Upper lobe of left lung (tissue), 6 donors: ENCODE data around the gene AR. TPM values are rescaled to one million over a fixed set of nuclear protein-coding genes. Genes with fewer than 3 reads are reported as not detected.

ENCODE experiments used
- ATAC-seq, 2 donors: fragments of 200-7000 bp; cut with Tn5 transposase; one replicate each; pipeline ENCODE4 v1.9.1; 2022; ENCODE audit warnings: mild to moderate bottlenecking in 2 of 2, moderate library complexity in 2 of 2; ENCODE audit not compliant: low FRiP score in 2 of 2
- DNase-seq, 2 donors: peaks; one replicate each; pipeline ENCODE4 v3.0.0-alpha.2; 2019 to 2020
- H3K27ac ChIP-seq, 4 donors: fragments of 200-600 bp; sonication (generic); one replicate each; pipeline ENCODE4 v1.5.1; 2016 to 2019
- H3K27me3 ChIP-seq, 4 donors: fragments of 200-600 bp; sonication (generic); one replicate each; pipeline ENCODE4 v1.5.1; 2017 to 2019
- H3K36me3 ChIP-seq, 4 donors: fragments of 200-600 bp; sonication (generic); one replicate each; pipeline ENCODE4 v1.5.1; 2016 to 2019
- H3K4me1 ChIP-seq, 4 donors: fragments of 200-600 bp; sonication (generic); one replicate each; pipeline ENCODE4 v1.5.1; 2018 to 2019
- H3K4me3 ChIP-seq, 4 donors: fragments of 200-600 bp; sonication (generic); one replicate each; pipeline ENCODE4 v1.5.1; 2017 to 2019; ENCODE audit warnings: mild to moderate bottlenecking in 2 of 4, moderate library complexity in 1 of 4
- H3K9me3 ChIP-seq, 4 donors: fragments of 200-600 bp; sonication (generic); one replicate each; pipeline ENCODE4 v1.5.1; 2018 to 2019
- CTCF ChIP-seq, 6 experiments: fragments of 450-650 bp in 4 of 6; fragments of 200-600 bp in 2 of 6; sonication (generic) in 2 of 6; IDR thresholded peaks; one replicate each; pipeline ENCODE4 v1.5.1; 2016 to 2019; ENCODE audit warnings: antibody characterized with exemption in 6 of 6
- EP300 ChIP-seq, 4 donors: sonication (generic); formaldehyde crosslinking; IDR thresholded peaks; one replicate each; pipeline ENCODE4 v1.5.1; 2017; ENCODE audit warnings: antibody characterized with exemption in 4 of 4, control low read depth in 2 of 4
- POLR2A ChIP-seq, 4 donors: fragments of 450-650 bp; IDR thresholded peaks; one replicate each; pipeline ENCODE4 v1.5.1; 2016 to 2017; ENCODE audit warnings: antibody characterized with exemption in 4 of 4, mild to moderate bottlenecking in 2 of 4
- POLR2AphosphoS5 ChIP-seq, 2 donors: sonication (generic); formaldehyde crosslinking; IDR thresholded peaks; one replicate each; pipeline ENCODE4 v1.5.1; 2017; ENCODE audit warnings: antibody characterized with exemption in 2 of 2
- WGBS, 2 donors: methylation state at CpG; one replicate each; pipeline ENCODE4 v1.1.5; 2017 to 2018; 5-methylcytosine and 5-hydroxymethylcytosine counted together
- total RNA-seq, 6 donors: library from RNA; depleted of rRNA in 4 of 6; stranded (reverse); fragments of >200 nt in 4 of 6; gene quantifications; one replicate each; pipeline versions ENCODE4 v1.1.0 to v1.2.1, GENCODE V29; 2016 to 2021
- donor health status: DM: no; HTN: no; CAD: no; lungs with moderate emphysema.
- donor health status: DM: no; HTN: yes; CAD: no; lungs with severe emphysema.

AR gene
- total RNA-seq, 6 donors from 2014 or later: 2.0 to 5.8 (median 2.6) TPM

GRCh38 chrX:67523932-67524331 lies 19.9 kb upstream of the AR start:
- TF ChIP-seq POLR2AphosphoS5 (IDR thresholded peaks at IDR 0.05) (no peak), EP300 (IDR thresholded peaks at IDR 0.05) (no peak), POLR2A (IDR thresholded peaks at IDR 0.05) (no peak), CTCF (IDR thresholded peaks at IDR 0.05) (no peak)
- no peak for DNase-seq
- WGBS, 2 donors: 18 to 36% methylated on average over 1 of the region's 1 CpG
- no peak for ATAC-seq
- H3K4me3 ChIP-seq: no peak overlapping the region
- H3K36me3 ChIP-seq: no peaks in the 10 kb centered on the region
- H3K27ac ChIP-seq: no peak overlapping the region
- H3K27me3 ChIP-seq: no peaks in the 10 kb centered on the region
- H3K9me3 ChIP-seq: peaks cover 0 to 4% (median 0%) of the 10 kb centered on the region in 4 donors
- no peaks in the 10 kb centered on the region for H3K4me1 ChIP-seq

GRCh38 chrX:67524428-67524827 lies 19.4 kb upstream of the AR start:
- Histone ChIP-seq H3K4me3 (no peak overlapping the region), H3K9me3 (no peaks in the 10 kb centered on the region), H3K4me1 (no peaks in the 10 kb centered on the region), H3K27ac (no peak overlapping the region), H3K27me3 (no peaks in the 10 kb centered on the region), H3K36me3 (no peaks in the 10 kb centered on the region)
- TF ChIP-seq EP300 (IDR thresholded peaks at IDR 0.05) (no peak), CTCF (IDR thresholded peaks at IDR 0.05) (no peak), POLR2A (IDR thresholded peaks at IDR 0.05) (no peak), POLR2AphosphoS5 (IDR thresholded peaks at IDR 0.05) (no peak)
- DNase-seq (no peak), ATAC-seq (no peak)
- 44 to 60% methylated on average over 2 of the region's 2 CpGs for WGBS, 2 donors

DNA sequence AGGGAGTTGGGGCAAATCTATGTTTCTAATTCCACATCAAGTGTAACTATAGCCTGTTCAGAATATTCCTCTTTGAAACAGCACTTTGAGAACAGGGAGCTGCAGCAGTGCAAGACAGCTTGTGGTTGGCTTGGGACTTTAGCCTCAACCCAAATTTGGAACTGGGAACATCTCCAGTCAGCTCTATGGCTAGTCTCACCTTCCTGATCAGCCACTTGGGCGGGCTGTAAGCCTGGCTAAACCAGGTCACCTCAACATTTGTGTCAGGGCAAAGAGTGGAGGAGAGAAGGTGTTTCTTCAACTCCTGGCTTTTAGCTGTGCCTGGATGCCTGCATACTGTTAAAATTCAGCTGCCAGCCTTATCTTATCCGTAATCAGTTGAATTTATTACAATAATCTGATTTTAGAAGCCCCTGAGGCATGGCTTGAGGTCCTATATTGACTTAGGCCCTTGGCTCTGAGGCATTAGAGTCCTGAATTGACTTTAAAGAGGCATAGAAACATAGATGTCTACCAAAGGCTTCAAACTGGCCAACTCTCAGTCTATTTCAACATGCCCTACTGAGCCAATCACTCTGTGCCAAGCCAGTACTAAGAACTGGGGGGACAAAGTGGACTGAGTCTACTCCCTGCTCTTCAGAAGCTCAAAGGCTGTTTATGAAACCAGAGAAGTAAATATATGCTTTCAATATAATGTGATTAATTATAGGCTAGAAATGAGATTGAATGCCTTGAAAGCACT lies 18.7 kb upstream of the AR start:
- ATAC-seq: no peak
- no peak overlapping the region for H3K27ac ChIP-seq
- whole genome bisulfite sequencing, 2 donors: 35 to 86% methylated on average over 1 to 2 of the region's 2 CpGs
- H3K4me3 ChIP-seq: no peak overlapping the region
- no peak for TF ChIP-seq POLR2A (IDR thresholded peaks at IDR 0.05)
- no peak for TF ChIP-seq EP300 (IDR thresholded peaks at IDR 0.05)
- TF ChIP-seq CTCF (IDR thresholded peaks at IDR 0.05): no peak
- no peak for TF ChIP-seq POLR2AphosphoS5 (IDR thresholded peaks at IDR 0.05)
- no peaks in the 10 kb centered on the region for H3K27me3 ChIP-seq
- H3K9me3 ChIP-seq: no peaks in the 10 kb centered on the region
- H3K4me1 ChIP-seq: no peaks in the 10 kb centered on the region
- no peak for DNase-seq
- H3K36me3 ChIP-seq: no peaks in the 10 kb centered on the region

DNA sequence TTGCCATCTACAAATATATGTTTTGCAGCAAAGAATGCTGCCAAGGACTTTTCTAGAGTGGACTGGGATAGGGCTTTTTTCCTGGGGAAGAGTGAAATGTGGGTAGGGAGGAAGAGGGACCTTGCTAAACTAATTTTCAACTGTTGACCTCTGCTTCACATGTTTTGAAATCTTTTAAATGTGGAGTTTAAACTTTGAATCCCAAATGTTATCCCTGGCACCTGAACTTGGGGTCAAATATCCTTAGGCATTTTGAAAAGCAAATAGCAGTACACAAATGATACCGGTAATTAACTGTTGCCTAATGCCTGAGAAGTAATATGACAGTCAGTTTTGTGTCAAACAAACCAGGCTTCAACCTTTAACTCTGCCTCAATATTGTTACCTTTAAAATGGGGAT lies 7.3 kb upstream of the AR start:
- Histone ChIP-seq H3K9me3 (no peaks in the 10 kb centered on the region), H3K4me1 (no peaks in the 10 kb centered on the region), H3K36me3 (no peaks in the 10 kb centered on the region), H3K27me3 (no peaks in the 10 kb centered on the region), H3K4me3 (no peak overlapping the region), H3K27ac (no peak overlapping the region)
- WGBS, 2 donors: 73 to 97% methylated on average over 1 of the region's 1 CpG
- ATAC-seq (no peak), DNase-seq (no peak)
- TF ChIP-seq CTCF (IDR thresholded peaks at IDR 0.05) (no peak), POLR2A (IDR thresholded peaks at IDR 0.05) (no peak), EP300 (IDR thresholded peaks at IDR 0.05) (no peak), POLR2AphosphoS5 (IDR thresholded peaks at IDR 0.05) (no peak)

- Histone ChIP-seq H3K4me3 (no peak overlapping the region), H3K4me1 (no peaks in the 10 kb centered on the region), H3K27me3 (no peaks in the 10 kb centered on the region), H3K9me3 (no peaks in the 10 kb centered on the region), H3K27ac (no peak overlapping the region), H3K36me3 (no peaks in the 10 kb centered on the region)
- DNase-seq (no peak), ATAC-seq (no peak)
- no peak for TF ChIP-seq EP300 (IDR thresholded peaks at IDR 0.05)
- no peak for TF ChIP-seq CTCF (IDR thresholded peaks at IDR 0.05)
- TF ChIP-seq POLR2AphosphoS5 (IDR thresholded peaks at IDR 0.05): no peak
- no peak for TF ChIP-seq POLR2A (IDR thresholded peaks at IDR 0.05)
These were observed 5.4 kb upstream of the AR start for GRCh38 chrX:67538383-67538782.
